ENCODE data around the gene AFF1.

AFF1 gene

GRCh38 chr4:87180767-87181166 lies 246.0 kb downstream of the AFF1 start:
- FAIRE-seq (no peak), DNase-seq (ENCODE audit: insufficient read length, low spot score) (no peak)

- DNase-seq (ENCODE audit: insufficient read length, low spot score) (no peak), FAIRE-seq (no peak)
These were observed 250.5 kb downstream of the AFF1 start for GRCh38 chr4:87185146-87185870.

- DNase-seq (ENCODE audit: insufficient read length, low spot score) (no peak), FAIRE-seq (no peak)
These were observed 253.2 kb downstream of the AFF1 start for GRCh38 chr4:87188048-87188447.

GRCh38 chr4:87188932-87189331 lies 254.1 kb downstream of the AFF1 start:
- DNase-seq (ENCODE audit: insufficient read length, low spot score) (no peak), FAIRE-seq (no peak)

All from GM19239 (cell line).